SU-DHL-6 (cell line): ENCODE results near the gene PIEZO1.

ENCODE experiments used
- H2AFZ ChIP-seq: fragments of 200-600 bp; sonication (generic); 2 replicates; pipeline ENCODE4 v1.6.1; 2014; ENCODE audit warnings: low read depth, mild to moderate bottlenecking, moderate library complexity, mixed read lengths, antibody characterized with exemption, low read length; ENCODE audit not compliant: severe bottlenecking
- H3F3A ChIP-seq: fragments of 200-600 bp; shearing (Covaris generic); 2 replicates; pipeline ENCODE4 v1.6.0; 2016; ENCODE audit warnings: antibody characterized with exemption, mild to moderate bottlenecking; ENCODE audit not compliant: insufficient read depth
- H3K27ac ChIP-seq: fragments of 200-600 bp; sonication (generic); 2 replicates; pipeline ENCODE4 v1.5.1; 2016; ENCODE audit warnings: low read depth, mild to moderate bottlenecking, low read length, moderate library complexity, mixed read lengths
- H3K27me3 ChIP-seq: fragments of 200-600 bp; sonication (generic), shearing (Covaris generic); 2 replicates; pipeline ENCODE4 v1.6.0; 2014; ENCODE audit warnings: mild to moderate bottlenecking, low read length
- H3K36me3 ChIP-seq: fragments of 200-600 bp; sonication (generic); 2 replicates; pipeline ENCODE4 v1.6.1; 2014; ENCODE audit warnings: mild to moderate bottlenecking, low read length, mixed read lengths
- H3K4me2 ChIP-seq: fragments of 300-600, 200-600 bp; shearing (Covaris generic), sonication (generic); 2 replicates; pipeline ENCODE4 v1.6.0; 2014; ENCODE audit warnings: low read length, low read depth, mild to moderate bottlenecking; ENCODE audit not compliant: poor library complexity, severe bottlenecking
- H3K4me3 ChIP-seq: fragments of 200-600 bp; sonication (generic); 2 replicates; pipeline ENCODE4 v1.5.1; 2014; ENCODE audit warnings: antibody characterized with exemption, low read length, mild to moderate bottlenecking, mixed read lengths; ENCODE audit not compliant: insufficient read depth, poor library complexity, severe bottlenecking
- H3K79me2 ChIP-seq: fragments of 200-600 bp; sonication (generic); 2 replicates; pipeline ENCODE4 v1.6.1; 2014; ENCODE audit warnings: mild to moderate bottlenecking, low read length, moderate library complexity; ENCODE audit not compliant: insufficient read depth
- H3K9ac ChIP-seq: fragments of 200-600 bp; sonication (generic); 2 replicates; pipeline ENCODE4 v1.7.0; 2014; ENCODE audit warnings: mild to moderate bottlenecking, low read length
- H3K9me2 ChIP-seq: fragments of 200-600 bp; sonication (generic); replicated peaks from 2 replicates; pipeline ENCODE4 v1.6.1; 2014; ENCODE audit warnings: low read length; ENCODE audit not compliant: insufficient read depth
- H3K9me3 ChIP-seq: fragments of 200-600 bp; sonication (generic); 2 replicates; pipeline ENCODE4 v1.6.1; 2014; ENCODE audit warnings: low read length, mixed read lengths; ENCODE audit not compliant: insufficient read depth
- H4K20me1 ChIP-seq: fragments of 200-600 bp; sonication (generic); 2 replicates; pipeline ENCODE4 v1.6.1; 2014; ENCODE audit warnings: low read depth, mild to moderate bottlenecking, antibody characterized with exemption, low read length, moderate library complexity, mixed read lengths
- CTCF ChIP-seq: fragments of 200-600 bp; sonication (generic); IDR thresholded peaks from one replicate; pipeline ENCODE4 v1.5.1; 2017; ENCODE audit warnings: antibody characterized with exemption, mild to moderate bottlenecking, low read length, moderate library complexity; ENCODE audit not compliant: insufficient read depth, poor library complexity, severe bottlenecking
- EZH2phosphoT487 ChIP-seq: fragments of 200-600 bp; sonication (generic), shearing (Covaris generic); conservative IDR thresholded peaks from 2 replicates; pipeline ENCODE4 v1.6.1; 2018; ENCODE audit warnings: mild to moderate bottlenecking, antibody characterized with exemption, low read length, moderate library complexity, mixed read lengths

PIEZO1 gene

DNA sequence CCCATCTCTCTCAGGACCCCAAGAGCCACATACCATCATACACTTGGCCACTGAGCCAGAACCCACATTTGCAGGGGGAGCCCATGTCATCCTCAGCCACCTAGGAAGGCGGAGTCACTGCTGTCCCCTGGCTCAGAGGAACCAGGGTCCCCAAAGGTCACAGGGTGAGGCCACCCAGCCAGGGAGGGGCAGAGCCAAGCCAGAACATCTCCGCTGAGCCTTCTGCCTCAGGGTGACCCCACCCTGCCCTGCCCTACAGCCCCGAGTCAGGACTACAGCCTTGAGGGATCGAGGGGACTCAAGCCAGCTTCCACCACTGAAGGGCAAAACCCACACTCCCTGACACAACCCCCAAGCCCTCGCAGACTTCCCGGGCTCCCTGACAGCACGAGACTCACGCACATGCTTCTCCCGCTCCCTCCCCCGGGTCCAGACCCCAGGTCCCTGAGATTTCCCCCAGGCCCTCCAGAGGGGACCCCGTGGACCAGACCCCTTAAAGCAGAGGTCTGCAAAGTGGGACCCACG is 17.4 kb downstream of the PIEZO1 start:
- Histone ChIP-seq H4K20me1 (no peaks in the 10 kb centered on the region), H3K79me2 (no peaks in the 10 kb centered on the region), H3K9me2 (no peaks in the 10 kb centered on the region), H3K27ac (no peak overlapping the region), H3K27me3 (no peaks in the 10 kb centered on the region), H2AFZ (no peak overlapping the region), H3K36me3 (no peaks in the 10 kb centered on the region), H3K9ac (no peak overlapping the region), H3K9me3 (no peaks in the 10 kb centered on the region), H3K4me2 (no peak overlapping the region), H3F3A (no peaks in the 10 kb centered on the region), H3K4me3 (no peak overlapping the region)
- TF ChIP-seq EZH2phosphoT487 (no peak), CTCF (no peak)

- Histone ChIP-seq H3K79me2 (no peaks in the 10 kb centered on the region), H3F3A (no peaks in the 10 kb centered on the region), H3K27ac (no peak overlapping the region), H3K9me3 (no peaks in the 10 kb centered on the region), H3K36me3 (no peaks in the 10 kb centered on the region), H4K20me1 (no peaks in the 10 kb centered on the region), H3K27me3 (no peaks in the 10 kb centered on the region), H3K9ac (no peak overlapping the region), H3K4me3 (no peak overlapping the region), H3K9me2 (no peaks in the 10 kb centered on the region), H3K4me2 (no peak overlapping the region), H2AFZ (no peak overlapping the region)
- TF ChIP-seq CTCF (no peak), EZH2phosphoT487 (no peak)
Measured at GRCh38 chr16:88766975-88767374, 18.0 kb downstream of the PIEZO1 start.

GRCh38 chr16:88764913-88765349 is 20.1 kb downstream of the PIEZO1 start:
- H3K4me3 ChIP-seq = no peak overlapping the region
- no peak overlapping the region for H3K9ac ChIP-seq
- no peaks in the 10 kb centered on the region for H4K20me1 ChIP-seq
- H3K79me2 ChIP-seq = no peaks in the 10 kb centered on the region
- H3K36me3 ChIP-seq = no peaks in the 10 kb centered on the region
- H3K9me2 ChIP-seq = no peaks in the 10 kb centered on the region
- H3K27ac ChIP-seq = no peak overlapping the region
- H3K4me2 ChIP-seq = no peak overlapping the region
- no peaks in the 10 kb centered on the region for H3K27me3 ChIP-seq
- no peak for TF ChIP-seq CTCF
- TF ChIP-seq EZH2phosphoT487 = no peak
- H2AFZ ChIP-seq = no peak overlapping the region
- H3F3A ChIP-seq = no peaks in the 10 kb centered on the region
- H3K9me3 ChIP-seq = no peaks in the 10 kb centered on the region
